C4-2B (cell line): ENCODE results near the gene ADGRB3.

Experiments used
- H3K27ac ChIP-seq: fragments of 450-650 bp; 2 replicates; pipeline ENCODE4 v1.5.1; 2017
- CTCF ChIP-seq: fragments of 450-650 bp; conservative IDR thresholded peaks from 2 replicates; pipeline ENCODE4 v1.5.1; 2017; ENCODE audit warnings: mild to moderate bottlenecking
- ZFX ChIP-seq: fragments of 450-650 bp; IDR thresholded peaks from 2 replicates; pipeline ENCODE4 v1.6.1; 2017

Gene ADGRB3

GRCh38 chr6:69027861-69028260, 392.8 kb downstream of the ADGRB3 start:
- no peak for TF ChIP-seq CTCF
- no peak overlapping the region for H3K27ac ChIP-seq

GRCh38 chr6:69038841-69039240, 403.8 kb downstream of the ADGRB3 start:
- TF ChIP-seq CTCF, result no peak
- TF ChIP-seq ZFX, result no peak

GRCh38 chr6:69042297-69042696, 407.2 kb downstream of the ADGRB3 start:
- TF ChIP-seq ZFX (no peak), CTCF (no peak)
- H3K27ac ChIP-seq, result no peak overlapping the region

More at GRCh38 chr6:69038841-69039240, 403.8 kb downstream of the ADGRB3 start:
- H3K27ac ChIP-seq, result no peak overlapping the region

- TF ChIP-seq CTCF (no peak), ZFX (no peak)
- H3K27ac ChIP-seq, result no peak overlapping the region
Measured at GRCh38 chr6:69044534-69044933, 409.5 kb downstream of the ADGRB3 start.

DNA sequence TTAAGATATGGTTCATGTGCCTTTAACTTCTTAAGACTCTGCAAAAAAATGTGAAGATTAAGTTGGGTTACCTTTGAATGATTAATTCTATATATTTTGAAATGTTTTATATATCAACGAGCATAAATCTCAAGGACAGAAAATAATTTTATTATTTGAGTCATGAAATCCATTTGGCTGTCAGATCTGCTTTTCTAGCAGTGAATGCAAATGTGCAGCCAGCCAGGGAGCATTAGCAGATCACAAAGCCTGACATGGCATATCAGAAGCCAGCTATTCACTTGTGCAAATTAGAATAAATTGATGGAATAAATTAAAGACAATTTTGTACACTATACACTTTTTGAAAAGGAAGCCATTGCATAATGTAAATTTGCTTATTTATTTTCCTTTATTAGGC, 424.3 kb downstream of the ADGRB3 start:
- H3K27ac ChIP-seq, result no peak overlapping the region
- no peak for TF ChIP-seq ZFX
- TF ChIP-seq CTCF, result no peak

DNA sequence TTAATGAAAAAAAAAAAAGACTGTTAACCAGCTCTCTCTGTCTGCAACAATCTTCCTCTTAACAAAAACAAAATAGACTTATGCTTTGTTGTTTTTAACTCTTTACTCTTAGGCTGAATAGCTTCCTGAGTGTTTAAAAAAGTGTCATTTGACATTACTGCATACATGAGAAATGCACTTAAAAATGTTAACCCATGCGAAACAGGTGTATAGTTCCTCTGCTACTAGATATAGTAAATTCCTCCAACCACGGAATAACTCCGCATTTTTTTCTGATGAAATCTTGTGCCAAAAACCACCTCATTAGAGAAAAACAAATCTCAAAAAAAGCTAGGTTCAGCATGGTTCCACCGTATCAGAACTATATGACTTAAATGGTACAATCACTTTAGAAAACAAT, 426.0 kb downstream of the ADGRB3 start:
- TF ChIP-seq CTCF (no peak), ZFX (no peak)
- no peak overlapping the region for H3K27ac ChIP-seq

GRCh38 chr6:69063401-69063800, 428.3 kb downstream of the ADGRB3 start:
- no peak overlapping the region for H3K27ac ChIP-seq
- TF ChIP-seq CTCF (no peak), ZFX (no peak)
